RKO (cell line): ENCODE measurements around the gene NSD1.
"Not testable (repeated sequence)": the region's sequence is repeated elsewhere in the genome, so short reads cannot be mapped to it uniquely, and the experiment has no call there.

Experiments used
- DNase-seq: peaks from one replicate; pipeline ENCODE4 v3.0.0-alpha.2; 2016; ENCODE audit warnings: low spot score

Gene NSD1

DNA sequence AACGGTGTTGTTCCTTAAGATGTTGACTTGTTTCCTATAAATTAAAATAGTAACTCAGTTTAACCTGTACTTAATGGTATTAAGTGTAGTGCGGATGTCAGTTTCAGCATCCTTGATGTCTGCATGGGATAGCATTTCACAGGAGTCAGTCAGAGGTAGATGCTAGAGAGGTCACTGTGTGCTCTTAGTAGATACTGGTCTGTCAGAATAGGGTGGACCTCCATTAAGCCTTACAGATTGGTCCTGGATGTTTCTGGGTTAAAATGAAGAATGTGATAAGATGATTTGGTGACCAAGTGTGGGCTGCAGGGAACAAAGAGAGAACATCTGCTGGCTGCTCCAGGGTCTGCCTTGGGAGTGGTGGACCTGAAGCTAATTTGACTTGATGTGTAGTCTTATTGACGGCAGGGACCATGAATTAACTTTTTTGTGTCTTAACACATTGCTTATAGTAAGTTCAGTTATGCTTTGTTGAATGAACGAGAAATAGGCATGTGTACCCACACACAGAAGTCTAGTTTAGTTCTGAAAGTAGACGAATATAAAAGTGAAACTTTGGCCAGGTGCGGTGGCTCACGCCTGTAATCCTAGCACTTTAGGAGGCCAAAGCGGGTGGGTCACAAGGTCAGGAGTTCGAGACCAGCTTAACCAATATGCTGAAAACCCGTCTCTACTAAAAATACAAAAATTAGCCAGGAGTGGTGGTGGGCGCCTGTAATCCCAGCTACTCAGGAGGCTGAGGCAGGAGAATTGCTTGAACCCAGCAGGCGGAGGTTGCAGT is 157.4 kb downstream of the NSD1 start:
- no peak for DNase-seq

DNA sequence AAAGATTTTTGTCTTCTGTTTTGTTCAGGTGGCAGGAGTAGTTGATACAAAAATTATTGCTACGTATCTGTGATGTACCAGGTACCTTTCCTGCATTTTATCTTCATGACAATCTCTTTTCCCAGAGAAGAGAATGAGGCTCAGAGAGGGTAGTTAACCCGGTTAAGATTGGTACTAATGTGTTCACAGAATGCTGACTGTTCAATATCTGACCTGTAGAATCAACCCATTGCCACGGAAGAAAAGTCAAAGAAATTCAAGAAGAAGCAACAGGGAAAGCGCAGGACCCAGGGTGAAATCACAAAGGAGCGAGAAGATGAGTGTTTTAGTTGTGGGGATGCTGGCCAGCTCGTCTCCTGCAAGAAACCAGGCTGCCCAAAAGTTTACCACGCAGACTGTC is 158.2 kb downstream of the NSD1 start:
- DNase-seq: no peak

DNA sequence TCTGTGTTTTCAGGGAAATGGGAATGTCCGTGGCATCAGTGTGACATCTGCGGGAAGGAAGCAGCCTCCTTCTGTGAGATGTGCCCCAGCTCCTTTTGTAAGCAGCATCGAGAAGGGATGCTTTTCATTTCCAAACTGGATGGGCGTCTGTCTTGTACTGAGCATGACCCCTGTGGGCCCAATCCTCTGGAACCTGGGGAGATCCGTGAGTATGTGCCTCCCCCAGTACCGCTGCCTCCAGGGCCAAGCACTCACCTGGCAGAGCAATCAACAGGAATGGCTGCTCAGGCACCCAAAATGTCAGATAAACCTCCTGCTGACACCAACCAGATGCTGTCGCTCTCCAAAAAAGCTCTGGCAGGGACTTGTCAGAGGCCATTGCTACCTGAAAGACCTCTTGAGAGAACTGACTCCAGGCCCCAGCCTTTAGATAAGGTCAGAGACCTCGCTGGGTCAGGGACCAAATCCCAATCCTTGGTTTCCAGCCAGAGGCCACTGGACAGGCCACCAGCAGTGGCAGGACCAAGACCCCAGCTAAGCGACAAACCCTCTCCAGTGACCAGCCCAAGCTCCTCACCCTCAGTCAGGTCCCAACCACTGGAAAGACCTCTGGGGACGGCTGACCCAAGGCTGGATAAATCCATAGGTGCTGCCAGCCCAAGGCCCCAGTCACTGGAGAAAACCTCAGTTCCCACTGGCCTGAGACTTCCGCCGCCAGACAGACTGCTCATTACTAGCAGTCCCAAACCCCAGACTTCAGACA is 160.4 kb downstream of the NSD1 start:
- no peak for DNase-seq

DNA sequence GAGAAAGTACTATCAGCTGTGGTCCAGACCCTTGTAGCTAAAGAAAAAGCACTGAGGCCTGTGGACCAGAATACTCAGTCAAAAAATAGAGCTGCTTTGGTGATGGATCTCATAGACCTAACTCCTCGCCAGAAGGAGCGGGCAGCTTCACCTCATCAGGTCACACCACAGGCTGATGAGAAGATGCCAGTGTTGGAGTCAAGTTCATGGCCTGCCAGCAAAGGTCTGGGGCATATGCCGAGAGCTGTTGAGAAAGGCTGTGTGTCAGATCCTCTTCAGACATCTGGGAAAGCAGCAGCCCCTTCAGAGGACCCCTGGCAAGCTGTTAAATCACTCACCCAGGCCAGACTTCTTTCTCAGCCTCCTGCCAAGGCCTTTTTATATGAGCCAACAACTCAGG is 161.1 kb downstream of the NSD1 start:
- DNase-seq: no peak

DNA sequence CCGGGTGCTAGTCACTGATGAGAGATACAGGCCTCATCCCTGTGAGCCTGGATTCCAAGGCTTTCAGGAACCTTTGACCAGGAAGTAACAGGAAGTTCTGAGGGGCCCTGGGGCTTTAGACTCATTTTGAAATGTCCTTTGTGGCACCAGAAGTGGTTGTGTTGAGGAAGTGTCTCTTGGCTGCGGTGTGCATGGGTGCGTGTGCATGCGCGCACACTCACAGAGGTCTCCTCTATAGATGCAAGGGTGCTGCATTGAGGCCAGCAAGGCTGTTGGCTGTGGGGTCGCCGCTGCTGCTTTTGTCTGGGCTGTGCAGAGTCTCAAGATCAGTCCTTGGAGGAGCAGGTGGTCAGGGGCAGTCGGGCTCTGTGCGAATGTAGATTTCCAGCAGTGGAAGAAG is 162.4 kb downstream of the NSD1 start:
- no peak for DNase-seq

DNA sequence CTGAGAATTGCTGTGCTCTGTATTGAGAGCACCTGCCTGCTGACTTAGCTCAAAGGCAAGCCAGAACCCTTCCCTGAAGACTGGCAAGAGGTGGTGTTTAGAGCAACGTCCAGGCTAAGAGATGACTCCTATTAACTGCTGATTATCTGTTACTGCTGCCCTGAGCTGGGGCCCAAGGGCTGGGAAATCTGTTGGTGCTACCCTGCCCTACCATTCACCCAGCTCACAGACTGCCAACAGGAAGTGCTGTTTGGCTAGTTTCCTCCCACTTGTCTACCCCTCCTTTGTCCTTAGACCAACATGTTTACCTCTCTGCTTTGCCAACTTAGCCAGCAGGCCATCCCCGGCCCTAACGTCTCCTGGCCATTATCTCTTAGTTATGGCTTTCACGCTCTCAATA is 163.0 kb downstream of the NSD1 start:
- no peak for DNase-seq

DNA sequence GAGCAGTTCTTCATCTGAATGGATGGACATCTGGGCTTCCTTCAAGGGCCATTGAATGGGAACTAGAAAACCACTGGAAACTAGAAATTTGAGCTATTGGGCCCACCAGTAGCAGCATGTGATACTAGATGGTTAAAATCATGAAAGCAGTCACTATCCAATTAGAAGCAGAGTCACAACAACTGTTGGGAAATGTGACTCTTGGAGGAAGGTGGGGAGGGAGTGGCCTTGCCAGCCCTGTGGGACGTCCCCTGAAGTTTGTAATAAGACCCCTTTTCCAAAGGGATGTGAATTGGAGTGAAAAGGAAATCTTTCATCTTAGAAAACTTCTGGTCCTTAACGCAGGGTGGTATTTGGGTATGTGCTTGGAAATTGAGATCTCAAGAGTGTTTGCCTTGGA is 164.3 kb downstream of the NSD1 start:
- no peak for DNase-seq

DNA sequence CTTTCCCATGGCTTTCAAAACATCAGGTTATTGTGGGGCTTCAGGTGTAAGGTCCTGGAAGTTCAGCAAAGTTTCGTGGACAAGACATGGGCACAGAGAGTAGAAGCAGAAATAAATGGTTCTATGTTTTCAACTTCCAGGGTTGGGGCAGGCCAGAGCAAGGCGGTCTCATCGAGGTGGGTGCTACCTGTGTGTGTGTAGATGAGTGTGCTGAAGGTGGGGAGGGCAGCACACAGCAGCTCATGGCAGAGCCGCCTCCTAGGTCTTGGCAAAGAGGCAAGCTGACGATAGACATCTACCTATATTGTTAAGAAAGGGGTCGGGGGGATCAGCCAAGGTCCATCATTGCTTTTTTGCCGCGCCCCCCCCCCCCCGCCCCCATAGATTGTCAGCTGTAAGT is 166.1 kb downstream of the NSD1 start:
- no peak for DNase-seq

DNA sequence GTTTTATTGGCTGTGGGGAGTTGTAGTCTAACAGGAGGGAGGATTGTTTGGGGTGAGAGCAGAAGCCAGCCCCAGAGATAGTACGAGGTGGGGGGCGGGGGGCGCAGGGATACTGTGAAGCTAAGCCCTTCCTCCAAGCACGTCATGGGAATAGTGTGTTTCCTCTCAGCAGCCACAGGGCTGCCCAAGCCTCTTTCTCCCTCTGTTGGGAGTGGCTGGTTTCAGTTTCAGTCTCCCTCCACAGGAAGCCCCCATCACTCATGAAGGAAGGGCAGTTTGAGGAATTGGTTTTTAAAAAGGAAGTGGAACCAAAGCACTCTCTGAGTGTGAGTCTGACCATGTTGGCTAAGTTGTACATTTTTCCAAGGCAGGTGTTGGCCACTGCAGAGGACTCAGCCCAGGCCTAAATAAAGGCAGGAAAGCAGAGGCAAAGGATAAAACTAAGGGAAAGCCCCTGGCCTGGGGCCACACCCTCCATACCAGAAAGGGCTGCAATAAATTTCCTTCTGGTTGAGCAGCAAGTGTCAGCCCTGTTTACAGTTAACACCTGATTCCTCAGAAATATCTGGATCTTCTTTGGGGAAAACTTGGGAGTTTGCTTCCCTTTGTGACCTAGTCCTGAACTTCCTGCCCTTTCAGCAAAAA is 166.8 kb downstream of the NSD1 start:
- DNase-seq: peak; percentile 55

DNA sequence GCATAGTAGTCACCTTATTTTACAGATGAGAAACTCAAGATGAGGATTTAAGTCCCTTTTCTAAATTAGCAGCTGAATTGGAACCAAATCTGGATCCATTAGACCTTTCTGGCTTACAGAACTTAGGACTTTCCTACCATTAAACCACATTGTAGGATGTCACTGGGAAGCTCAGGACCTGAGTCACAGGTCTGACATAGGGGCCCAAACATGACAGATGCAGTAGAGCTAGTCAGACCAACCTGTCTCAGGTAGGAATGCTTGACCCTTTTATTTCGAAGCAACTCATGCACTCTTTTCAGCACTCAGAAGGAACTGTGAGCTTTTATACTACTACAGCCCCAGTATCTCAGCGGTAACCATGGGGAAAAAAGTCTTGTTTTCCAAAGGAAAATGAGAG is 167.4 kb downstream of the NSD1 start:
- no peak for DNase-seq

DNA sequence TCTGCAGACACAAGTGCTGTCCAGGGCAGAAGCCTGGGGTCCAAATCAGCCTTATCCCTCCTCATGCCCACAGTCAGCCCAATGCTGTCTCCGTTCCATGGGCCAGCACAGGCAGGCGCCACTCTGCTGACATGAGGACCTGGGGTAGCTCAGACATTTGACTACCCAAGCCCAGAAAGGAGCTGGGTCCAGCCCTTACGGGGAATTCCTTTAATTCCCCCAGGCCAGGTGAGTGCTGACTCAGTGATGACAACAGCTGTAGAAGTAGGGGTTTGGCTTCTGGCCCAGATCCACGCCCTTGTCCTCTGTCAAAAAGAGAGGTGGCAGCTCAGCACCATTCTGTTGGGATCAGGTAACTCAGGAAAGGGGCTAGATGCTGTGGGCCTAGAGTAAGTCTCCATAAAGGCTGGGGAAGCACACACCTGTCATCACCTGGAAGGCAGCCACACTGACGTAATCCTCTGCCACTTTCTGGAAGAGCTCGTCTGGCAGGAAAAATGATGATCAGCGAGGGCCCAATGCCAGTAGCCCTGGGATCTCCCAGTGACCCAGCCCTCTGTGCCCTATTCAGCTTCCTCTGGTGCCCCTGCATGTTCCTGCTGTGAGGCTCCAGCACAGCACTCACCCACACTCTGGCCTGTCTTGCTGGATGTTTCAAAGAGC is 168.1 kb downstream of the NSD1 start:
- no peak for DNase-seq

DNA sequence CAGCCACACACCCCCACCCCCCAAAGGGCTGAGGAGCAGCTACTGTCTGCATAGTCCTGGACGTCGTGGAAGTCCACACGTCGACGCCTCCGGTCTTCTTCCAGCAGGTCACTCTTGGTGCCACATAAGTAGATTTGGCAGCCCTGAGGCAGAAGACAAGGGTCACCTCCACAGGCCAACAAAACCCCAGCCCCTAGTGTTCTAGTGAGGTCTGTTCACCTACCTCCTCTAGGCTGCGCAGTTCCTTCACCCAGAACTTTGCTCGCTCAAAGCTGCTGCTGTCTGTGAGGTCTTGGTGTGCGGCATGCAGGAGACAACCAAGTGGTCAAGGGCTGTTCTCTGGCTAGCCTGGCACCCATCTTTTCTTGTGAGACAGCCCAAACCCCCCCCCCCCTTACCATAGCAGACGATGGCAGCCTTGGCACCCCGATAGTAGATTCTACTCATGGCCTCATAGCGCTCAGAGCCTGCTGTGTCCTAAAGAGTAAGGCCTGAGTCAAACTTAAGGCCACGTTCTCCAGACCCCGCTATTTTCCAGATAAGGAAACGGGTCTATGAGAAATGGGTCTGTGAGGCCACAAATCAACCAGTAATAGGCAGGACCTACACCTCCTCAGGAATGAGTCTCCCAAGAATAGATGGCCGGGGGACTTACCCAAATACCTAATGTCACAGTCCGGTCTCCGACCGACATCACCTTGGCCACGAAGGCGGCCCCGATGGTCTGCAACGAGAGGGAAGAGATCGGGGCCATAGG is 169.0 kb downstream of the NSD1 start:
- peak; percentile 55 for DNase-seq

DNA sequence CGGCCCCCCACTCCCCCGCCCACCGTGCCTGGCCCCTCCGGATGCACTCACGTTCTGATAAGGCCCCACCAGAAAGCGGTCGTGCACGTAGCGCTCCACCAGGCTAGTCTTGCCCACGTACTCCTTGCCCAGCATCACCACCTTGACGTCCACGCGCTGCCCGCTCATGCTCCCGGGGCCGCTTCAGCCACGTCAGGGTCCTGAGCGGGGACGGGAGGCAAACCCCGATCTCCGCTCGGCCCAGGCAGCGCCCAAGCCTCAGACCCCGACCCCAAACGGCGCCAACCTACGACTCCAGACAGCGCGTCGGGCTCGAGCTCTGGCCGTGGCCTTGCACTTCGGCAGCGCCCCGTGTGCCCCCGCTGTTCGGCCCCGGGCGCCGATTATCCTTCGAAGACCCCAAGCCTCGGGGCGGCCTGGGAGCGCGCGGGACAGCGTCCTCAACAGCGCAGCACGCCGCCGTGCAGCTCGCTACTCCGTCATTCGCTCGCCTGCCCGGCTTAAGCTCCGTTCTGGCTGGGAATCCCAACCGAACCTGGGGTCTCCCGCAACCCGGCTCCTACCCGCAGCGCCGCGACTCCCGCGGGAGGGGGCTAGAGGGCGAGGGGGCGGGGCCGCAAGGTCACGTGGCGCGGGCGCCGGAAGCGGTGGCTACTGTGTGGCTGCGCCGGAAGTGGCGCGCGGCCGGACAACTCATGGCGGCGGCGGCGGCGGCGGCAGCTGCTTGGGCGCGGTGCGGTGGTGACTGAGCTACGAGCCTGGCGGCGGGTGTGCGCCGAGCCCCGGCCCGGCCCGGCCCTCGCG is 169.8 kb downstream of the NSD1 start, which contains the start of the genes PRELID1 and RAB24:
Gene PRELID1, plus strand, starts transcription at position 679 of the 804 bp plus-strand sequence. CDS start 187 bp downstream, outside the sequence.
Gene RAB24, minus strand, starts transcription at position 599 of the 804 bp plus-strand sequence. Its CDS starts 431 bp downstream, at position 168.
- peak; percentile 87 for DNase-seq

DNA sequence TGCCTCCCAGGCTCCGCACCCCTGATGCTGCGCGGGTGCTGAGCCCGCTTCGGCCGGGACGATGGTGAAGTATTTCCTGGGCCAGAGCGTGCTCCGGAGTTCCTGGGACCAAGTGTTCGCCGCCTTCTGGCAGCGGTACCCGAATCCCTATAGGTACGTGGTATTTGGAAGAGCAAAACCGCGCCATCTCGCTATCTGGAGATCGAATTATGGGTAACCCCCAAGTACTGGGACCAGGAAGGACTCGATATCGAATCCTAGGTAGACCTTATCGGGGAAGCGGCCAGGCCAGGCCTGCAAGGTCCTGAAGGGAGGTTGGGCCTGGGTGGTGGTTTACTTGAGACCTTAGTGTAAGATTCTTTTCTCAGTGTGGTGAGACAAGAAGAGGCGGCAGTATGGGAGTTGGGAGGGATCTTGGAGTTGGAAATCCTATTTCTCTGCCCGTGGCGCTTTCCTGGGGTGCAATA is 170.4 kb downstream of the NSD1 start:
- no peak for DNase-seq

DNA sequence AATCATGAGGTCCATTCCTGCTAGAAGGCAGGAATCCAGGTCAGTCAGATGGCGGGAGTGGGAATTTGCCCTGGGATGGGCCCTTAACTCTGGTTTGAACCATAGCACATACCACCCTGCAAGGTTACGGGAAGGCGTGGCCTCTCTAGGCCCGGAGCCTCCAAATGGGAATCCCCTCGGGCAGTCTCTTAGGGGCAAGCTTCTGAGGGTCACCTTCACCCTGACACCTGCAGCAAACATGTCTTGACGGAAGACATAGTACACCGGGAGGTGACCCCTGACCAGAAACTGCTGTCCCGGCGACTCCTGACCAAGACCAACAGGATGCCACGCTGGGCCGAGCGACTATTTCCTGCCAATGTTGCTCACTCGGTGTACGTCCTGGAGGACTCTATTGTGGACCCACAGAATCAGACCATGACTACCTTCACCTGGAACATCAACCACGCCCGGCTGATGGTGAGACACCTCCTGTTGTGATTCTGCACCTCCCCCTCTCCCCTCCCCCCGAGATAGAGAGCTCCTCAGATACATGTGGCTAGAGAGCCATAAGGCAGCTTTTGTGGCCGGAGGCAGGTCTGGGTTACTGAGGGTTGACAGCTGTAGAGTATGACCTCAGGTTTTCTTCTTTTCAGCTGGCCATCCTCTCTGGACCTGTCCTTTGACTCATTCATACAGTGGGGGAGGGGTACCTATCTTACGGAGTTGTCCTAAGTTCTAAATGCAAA is 171.0 kb downstream of the NSD1 start:
- peak; percentile 72 for DNase-seq

DNA sequence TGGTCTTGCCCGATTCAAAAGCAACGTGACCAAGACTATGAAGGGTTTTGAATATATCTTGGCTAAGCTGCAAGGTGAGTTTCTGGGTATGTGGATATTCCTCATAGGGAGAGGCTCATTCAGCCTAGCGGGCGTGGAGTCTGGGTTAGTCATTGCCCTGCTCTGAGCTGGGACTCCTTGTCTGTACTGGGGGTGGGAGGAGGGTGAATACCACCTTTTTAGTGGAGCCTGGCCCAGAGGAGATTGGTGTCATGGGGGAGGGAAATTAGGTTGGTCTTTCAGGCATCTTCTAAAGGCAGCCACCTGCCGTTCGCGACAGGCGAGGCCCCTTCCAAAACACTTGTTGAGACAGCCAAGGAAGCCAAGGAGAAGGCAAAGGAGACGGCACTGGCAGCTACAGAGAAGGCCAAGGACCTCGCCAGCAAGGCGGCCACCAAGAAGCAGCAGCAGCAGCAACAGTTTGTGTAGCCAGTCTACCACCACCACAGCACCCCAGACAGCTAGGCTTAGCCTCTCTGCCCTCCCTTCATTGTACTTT is 172.6 kb downstream of the NSD1 start:
- not testable (repeated sequence) for DNase-seq

DNA sequence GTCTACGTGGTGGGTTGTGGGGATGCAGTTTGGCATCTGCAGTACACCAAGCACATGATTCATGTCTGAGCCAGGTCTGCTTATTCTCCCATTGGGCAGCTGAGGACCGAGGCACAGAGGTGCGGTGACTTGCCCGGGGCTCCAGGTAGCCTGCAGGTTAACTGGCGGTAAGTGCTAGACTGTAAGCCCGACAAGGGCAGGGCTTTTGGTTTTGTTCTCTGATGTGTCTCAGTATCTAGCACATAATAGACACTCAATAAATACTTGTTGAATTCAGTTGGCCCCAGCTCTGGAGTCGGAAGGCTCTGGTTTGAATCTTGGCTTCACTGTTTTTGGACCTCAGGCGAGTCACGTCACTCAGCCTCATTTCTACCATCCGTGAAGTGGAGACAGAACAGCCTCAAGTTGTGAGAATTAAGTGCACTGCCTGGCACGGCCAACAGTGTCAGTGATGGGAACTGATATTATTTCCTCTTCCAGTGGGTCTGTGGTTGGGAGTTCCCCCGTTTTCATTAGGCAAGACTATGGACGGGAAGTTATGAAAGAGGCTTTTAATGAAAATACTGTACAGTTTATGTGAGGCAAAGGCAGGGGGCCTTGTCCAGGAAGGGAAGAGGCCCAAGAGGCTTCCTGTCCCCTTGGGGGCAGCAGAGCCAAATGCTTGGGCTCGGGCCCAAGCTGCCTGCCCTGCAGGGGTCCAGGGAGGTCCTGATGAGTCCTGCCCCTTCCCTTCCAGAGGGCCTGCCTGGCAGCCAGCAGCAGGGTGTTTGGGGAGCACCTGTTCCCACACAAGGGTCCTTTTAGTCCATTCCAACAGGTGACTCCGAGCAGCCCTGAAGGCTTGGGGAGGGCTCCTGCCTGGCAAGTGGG is 173.3 kb downstream of the NSD1 start:
- no peak for DNase-seq

DNA sequence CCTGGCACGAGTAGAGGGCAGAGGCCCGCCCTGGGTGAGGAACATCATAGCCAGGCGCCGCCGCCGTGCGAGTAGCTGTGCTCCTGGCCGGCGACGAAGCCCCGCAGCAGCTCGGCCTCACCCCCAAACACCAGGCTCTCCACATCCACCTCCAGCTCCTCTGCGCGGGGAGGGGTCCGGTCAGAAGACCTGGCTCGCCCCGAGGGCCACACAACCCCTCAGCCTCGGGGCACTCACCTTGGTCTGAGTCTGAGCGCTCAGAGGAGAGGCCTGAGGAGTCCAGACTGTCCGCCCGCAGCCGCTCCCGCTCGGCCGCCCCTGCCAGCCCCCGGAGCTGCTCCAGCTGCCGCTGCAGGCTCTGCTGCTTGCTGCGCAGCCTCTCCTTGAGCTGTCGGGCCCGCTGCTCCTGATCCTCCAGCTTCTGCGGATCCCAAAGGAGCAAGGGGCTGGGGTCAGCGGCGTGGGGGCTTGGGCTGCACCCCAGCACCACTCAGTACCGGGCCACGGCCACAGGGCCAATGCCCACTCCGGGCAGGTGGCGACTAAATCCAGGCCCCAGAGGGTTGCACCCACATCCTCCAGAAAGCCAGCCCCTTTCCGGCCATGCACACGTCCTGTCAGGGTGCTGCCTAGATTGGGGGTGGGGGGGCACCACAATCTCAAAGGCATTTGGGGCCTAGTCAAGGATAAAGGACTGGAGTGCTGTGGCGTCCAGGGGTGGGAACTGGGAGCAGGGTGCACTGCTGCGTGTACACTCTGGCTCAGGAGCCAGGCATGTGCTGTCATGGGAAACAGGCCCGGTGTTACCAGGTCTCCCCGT is 174.2 kb downstream of the NSD1 start:
- DNase-seq: no peak
